K562 (cell line): ENCODE data around the gene TIMP2. TPM values are rescaled to one million over a fixed set of nuclear protein-coding genes. Genes with fewer than 3 reads are reported as not detected.

Experiments
- ATAC-seq: fragments of 200-7000 bp; cut with Tn5 transposase; 3 replicates; pipeline ENCODE4 v1.9.1; 2020; ENCODE audit warnings: moderate library complexity
- BruUV-seq: library from RNA; stranded (reverse); fragments of 400-500 nt; replicated peaks from 2 replicates; lab custom pipeline; 2021; lab: Mats Ljungman, UMichigan
- CTCF ChIA-PET: fragments of 300-600 bp; formaldehyde crosslinking; extraction: SDS; loops from one replicate; lab custom pipeline; 2021; ENCODE audit warnings: low intra/inter-chr PET ratio; lab: Yijun Ruan, JAX
- POLR2A ChIA-PET: fragments of 300-600, 350-650 bp; sonication (Branson Sonifier 250); formaldehyde crosslinking; extraction: SDS; loops from one replicate; lab custom pipeline; 2021; ENCODE audit warnings: antibody characterized with exemption, inconsistent platforms; lab: Yijun Ruan, JAX
- DNase-seq, 4 experiments: peaks; one replicate each; pipeline versions ENCODE4 v3.0.0 to v3.0.0-alpha.2; 2011 to 2018; ENCODE audit warnings: low spot score in 3 of 4, mixed read lengths in 3 of 4; ENCODE audit errors: extremely low read depth in 1 of 4
- FAIRE-seq: peaks from 2 replicates; lab custom pipeline; 2011; peaks lifted over from hg19 to GRCh38; lab: Jason Lieb, UNC
- H2AFZ ChIP-seq: 2 replicates; pipeline ENCODE4 v1.6.0; 2011; ENCODE audit warnings: low read depth, low read length, control low read depth, inconsistent platforms
- H3K27ac ChIP-seq: fragments of 200-600 bp; 3 replicates; pipeline ENCODE4 v1.8.0; 2011; ENCODE audit warnings: low read depth, mild to moderate bottlenecking, control low read depth, inconsistent platforms, low read length, moderate library complexity, mixed read lengths; ENCODE audit errors: extremely low read depth
- H3K27me3 ChIP-seq, 2 experiments: fragments of 300-600 bp in 1 of 2; 2 replicates in 1 of 2; 3 replicates in 1 of 2; pipeline versions ENCODE4 v1.6.0 to v1.8.0; 2011; ENCODE audit warnings: inconsistent platforms in 2 of 2, low read length in 2 of 2, mild to moderate bottlenecking in 1 of 2, mixed read lengths in 1 of 2, moderate library complexity in 1 of 2; ENCODE audit not compliant: control insufficient read depth in 2 of 2, insufficient read depth in 2 of 2
- H3K36me3 ChIP-seq: fragments of 300-600 bp; 3 replicates; pipeline ENCODE4 v1.8.0; 2011; ENCODE audit warnings: mild to moderate bottlenecking, low read length, inconsistent platforms; ENCODE audit not compliant: control insufficient read depth, insufficient read depth
- H3K4me1 ChIP-seq, 2 experiments: fragments of 200-600 bp in 1 of 2; replicated peaks in 1 of 2; 2 replicates in 1 of 2; 3 replicates in 1 of 2; pipeline versions ENCODE4 v1.5.1 to v1.8.0; 2011; ENCODE audit warnings: inconsistent platforms in 2 of 2, low read length in 2 of 2, mild to moderate bottlenecking in 1 of 2, mixed read lengths in 1 of 2, moderate library complexity in 1 of 2; ENCODE audit not compliant: control insufficient read depth in 2 of 2, insufficient read depth in 2 of 2
- H3K4me2 ChIP-seq: 2 replicates; pipeline ENCODE4 v1.6.1; 2011; ENCODE audit warnings: low read length, control low read depth, inconsistent platforms, mixed read lengths; ENCODE audit not compliant: insufficient read depth
- H3K4me3 ChIP-seq: fragments of 200-600 bp; sonication (generic), shearing (Covaris generic); 2 replicates; pipeline ENCODE4 v1.5.1; 2016; ENCODE audit warnings: control low read depth, inconsistent platforms
- H3K79me2 ChIP-seq: fragments of 200-600 bp; 3 replicates; pipeline ENCODE4 v1.8.0; 2011; ENCODE audit warnings: low read length, inconsistent platforms; ENCODE audit not compliant: control insufficient read depth, insufficient read depth
- H3K9ac ChIP-seq, 2 experiments: 2 replicates each; pipeline versions ENCODE4 v1.6.0 to v1.6.1; 2011; ENCODE audit warnings: low read depth in 2 of 2, low read length in 2 of 2, control low read depth in 1 of 2, inconsistent platforms in 1 of 2, mild to moderate bottlenecking in 1 of 2, mixed read lengths in 1 of 2; ENCODE audit not compliant: insufficient read depth in 1 of 2
- H3K9me1 ChIP-seq: one replicate; pipeline ENCODE4 v1.6.0; 2011; ENCODE audit warnings: inconsistent platforms, mild to moderate bottlenecking, low read length, moderate library complexity; ENCODE audit not compliant: control insufficient read depth, insufficient read depth
- H3K9me3 ChIP-seq: replicated peaks from 2 replicates; pipeline ENCODE4 v1.5.1; 2011; ENCODE audit warnings: low read depth, low read length, inconsistent platforms; ENCODE audit not compliant: control insufficient read depth, insufficient read depth
- H4K20me1 ChIP-seq: replicated peaks from 2 replicates; pipeline ENCODE4 v1.6.1; 2011; ENCODE audit warnings: low read length, inconsistent platforms, mixed read lengths; ENCODE audit not compliant: control insufficient read depth, insufficient read depth
- ADNP ChIP-seq: fragments of 200-800 bp; sonication (Bioruptor generic); IDR thresholded peaks from 2 replicates; pipeline ENCODE4 v1.6.1; 2016; ENCODE audit warnings: missing genetic modification characterization, missing compliant biosample characterization
- DNMT1 ChIP-seq: fragments of 450-650 bp; IDR thresholded peaks from 2 replicates; pipeline ENCODE4 v1.6.1; 2016; ENCODE audit warnings: antibody characterized with exemption, mild to moderate bottlenecking
- FOSL1 ChIP-seq: fragments of 200-800 bp; sonication (Bioruptor generic); conservative IDR thresholded peaks from 2 replicates; pipeline ENCODE4 v1.6.1; 2016; ENCODE audit warnings: missing genetic modification characterization, missing compliant biosample characterization
- KDM5B ChIP-seq: fragments of 200-600 bp; sonication (generic); IDR thresholded peaks from 2 replicates; pipeline ENCODE4 v1.6.1; 2012; ENCODE audit warnings: low read depth, mild to moderate bottlenecking, moderate library complexity, low read length, control low read depth, inconsistent platforms; ENCODE audit not compliant: insufficient replicate concordance
- PRMT5 ChIP-seq: sonication (generic); formaldehyde crosslinking; IDR thresholded peaks from 2 replicates; pipeline ENCODE4 v1.5.0; 2020; ENCODE audit warnings: missing genetic modification reagents
- SMARCE1 ChIP-seq: fragments of 450-650 bp; IDR thresholded peaks from 2 replicates; pipeline ENCODE4 v1.7.1; 2016; ENCODE audit warnings: mild to moderate bottlenecking
- TEAD4 ChIP-seq, 2 experiments: sonication (generic) in 1 of 2; formaldehyde crosslinking in 1 of 2; IDR thresholded peaks; 2 replicates each; pipeline versions ENCODE4 v1.6.1 to v1.8.0; 2012 to 2022; ENCODE audit warnings: borderline replicate concordance in 1 of 2, inconsistent platforms in 1 of 2, low read length in 1 of 2, mild to moderate bottlenecking in 1 of 2, missing genetic modification reagents in 1 of 2
- ZNF699 ChIP-seq: fragments of 250-450 bp; sonication (Bioruptor Pico); IDR thresholded peaks from 2 replicates; pipeline ENCODE4 v1.8.0; 2021; ENCODE audit warnings: mild to moderate bottlenecking, moderate library complexity; ENCODE audit not compliant: insufficient replicate concordance
- ZNF707 ChIP-seq: fragments of 250-450 bp; sonication (Bioruptor Pico); conservative IDR thresholded peaks from 2 replicates; pipeline ENCODE4 v1.8.0; 2022; ENCODE audit warnings: inconsistent platforms, mild to moderate bottlenecking, moderate library complexity
- WGBS: fragments of 100-300 bp; shearing (Covaris generic); methylation state at CpG from one replicate; pipeline ENCODE4 v1.1.6; 2016; ENCODE audit warnings: low coverage, mixed read lengths; ENCODE audit not compliant: insufficient coverage; ENCODE audit errors: missing lambda C conversion rate; 5-methylcytosine and 5-hydroxymethylcytosine counted together
- in situ Hi-C: fragments of 300-500 bp; cut with MboI; formaldehyde crosslinking; loops from 4 replicates; pipeline ENCODE4 v1.15.0; 2018; ENCODE audit warnings: inconsistent platforms, mixed read lengths
- intact Hi-C: fragments of 100-400 bp; cut with micrococcal nuclease; formaldehyde crosslinking; loops from 2 replicates; pipeline ENCODE4 v1.14.2; 2022
- polyA plus RNA-seq, 8 experiments: library from polyadenylated mRNA; depleted of rRNA in 4 of 8; stranded (reverse) in 5 of 8; unstranded in 3 of 8; fragments of >200 nt; fragmentation: Nextera tagmentation in 2 of 8; fragmentation: Illumina TruSeq in 1 of 8; extraction: Ambion mirVana in 2 of 8; extraction: Trizol in 1 of 8; gene quantifications; 2 replicates each; pipeline versions ENCODE4 v1.2.1 to v1.2.3, GENCODE V29; 2011 to 2014; ENCODE audit warnings: inconsistent platforms in 1 of 8, missing spikeins in 1 of 8
- total RNA-seq, 7 experiments: library from RNA; depleted of rRNA in 6 of 7; stranded (reverse); fragments of >200 nt in 6 of 7; fragmentation: Illumina TruSeq in 2 of 7; extraction: Trizol in 2 of 7; gene quantifications; 2 replicates each; pipeline versions ENCODE4 v1.2.1 to v1.2.3, GENCODE V29; 2011 to 2021; ENCODE audit warnings: low replicate concordance in 1 of 7

TIMP2 gene
- total and polyA plus RNA-seq, 9 of the 15 experiments (the other 6 are each of a cell fraction or from before 2014, with no cell fraction given) = 0.55 TPM; not detected in 8

- no peak overlapping the region for H3K4me2 ChIP-seq
- no peaks in the 10 kb centered on the region for H3K9me3 ChIP-seq
- H2AFZ ChIP-seq = no peak overlapping the region
- ChIA-PET CTCF (no interaction called here), POLR2A (interaction anchor here (0.8 kb wide), 1 partner anchor 1337 kb away, joined by 3 read pairs; no protein-coding TSS in a partner anchor)
- intact Hi-C loops = no loop called here
- no peaks in the 10 kb centered on the region for H4K20me1 ChIP-seq
- H3K79me2 ChIP-seq = no peaks in the 10 kb centered on the region
- in situ Hi-C loops = no loop called here
- H3K36me3 ChIP-seq = no peaks in the 10 kb centered on the region
- ATAC-seq = no peak
- H3K9me1 ChIP-seq = no peaks in the 10 kb centered on the region
- TF ChIP-seq SMARCE1 (no peak), KDM5B (no peak), ZNF707 (CRISPR knock-in tag) (no peak), ZNF699 (CRISPR knock-in tag) (no peak), TEAD4 (IDR thresholded peaks at IDR 0.05; ENCODE audit: low read length) (no peak), TEAD4 (CRISPR knock-in tag; IDR thresholded peaks at IDR 0.05; ENCODE audit: borderline replicate concordance) (no peak), FOSL1 (no peak), ADNP (no peak), PRMT5 (CRISPR knock-in tag) (no peak), DNMT1 (no peak)
- no peak overlapping the region for H3K4me3 ChIP-seq
- WGBS = 63% methylated on average over 17 of the region's 23 CpGs
- no peak overlapping the region for H3K27ac ChIP-seq
- H3K27me3 ChIP-seq = peaks cover 10 to 21% of the 10 kb centered on the region in 2 experiments
- FAIRE-seq = no peak
- H3K9ac ChIP-seq = no peak overlapping the region
- BruUV-seq = no TSS peak
- H3K4me1 ChIP-seq = peaks cover 0 to 65% of the 10 kb centered on the region in 2 experiments; a peak in 2 of 5 replicates
- no peak for DNase-seq
Observed at GRCh38 chr17:78973792-78974520, 48.8 kb upstream of the TIMP2 start.
